Omental fat pad (tissue), 4 donors: ENCODE results near the gene ALDH1A1. TPM values are rescaled to one million over a fixed set of nuclear protein-coding genes. Genes with fewer than 3 reads are reported as not detected.

Experiments used
- ATAC-seq: fragments of 150-250 bp; one replicate; pipeline ENCODE4 v1.9.1; 2016; ENCODE audit warnings: mild to moderate bottlenecking, moderate library complexity; ENCODE audit not compliant: low FRiP score
- DNase-seq: peaks from one replicate; pipeline ENCODE4 v3.0.0-alpha.2; 2019; ENCODE audit warnings: low spot score
- total RNA-seq, 4 donors: library from RNA; depleted of rRNA; stranded (reverse); fragments of >200 nt; gene quantifications; one replicate each; pipeline ENCODE4 v1.1.0, GENCODE V29; 2016
- TF ChIP-seq, protein P1 (sequence below), 3 donors: fragments of 450-650 bp; IDR thresholded peaks; one replicate each; pipeline ENCODE4 v1.5.1; 2016 to 2017; ENCODE audit warnings: antibody characterized with exemption in 3 of 3, mild to moderate bottlenecking in 3 of 3, moderate library complexity in 2 of 3

The ALDH1A1 gene
- total RNA-seq, 4 donors from 2014 or later = 119 to 151 (median 138) TPM

DNA sequence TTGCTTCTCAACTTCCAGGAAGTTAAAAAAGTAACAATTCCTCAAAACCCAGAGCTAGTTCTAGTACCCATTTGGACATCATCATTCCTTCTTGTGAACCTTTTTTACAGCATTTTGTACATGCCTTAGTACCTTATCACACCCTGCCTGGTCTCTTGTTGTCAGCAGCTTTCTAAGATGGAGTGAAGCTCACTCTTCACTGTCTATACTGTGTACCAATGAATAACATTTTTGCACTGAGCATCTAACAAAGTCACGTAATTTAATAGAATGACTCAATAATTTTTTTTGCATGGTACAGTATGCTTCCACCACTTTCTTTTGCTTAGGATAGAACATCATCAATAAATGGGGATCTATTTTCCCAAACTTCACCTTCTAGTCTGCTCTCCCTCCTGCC, 29.8 kb downstream of the ALDH1A1 start:
- DNase-seq (no peak), ATAC-seq (no peak)
- TF ChIP-seq, protein P1, sequence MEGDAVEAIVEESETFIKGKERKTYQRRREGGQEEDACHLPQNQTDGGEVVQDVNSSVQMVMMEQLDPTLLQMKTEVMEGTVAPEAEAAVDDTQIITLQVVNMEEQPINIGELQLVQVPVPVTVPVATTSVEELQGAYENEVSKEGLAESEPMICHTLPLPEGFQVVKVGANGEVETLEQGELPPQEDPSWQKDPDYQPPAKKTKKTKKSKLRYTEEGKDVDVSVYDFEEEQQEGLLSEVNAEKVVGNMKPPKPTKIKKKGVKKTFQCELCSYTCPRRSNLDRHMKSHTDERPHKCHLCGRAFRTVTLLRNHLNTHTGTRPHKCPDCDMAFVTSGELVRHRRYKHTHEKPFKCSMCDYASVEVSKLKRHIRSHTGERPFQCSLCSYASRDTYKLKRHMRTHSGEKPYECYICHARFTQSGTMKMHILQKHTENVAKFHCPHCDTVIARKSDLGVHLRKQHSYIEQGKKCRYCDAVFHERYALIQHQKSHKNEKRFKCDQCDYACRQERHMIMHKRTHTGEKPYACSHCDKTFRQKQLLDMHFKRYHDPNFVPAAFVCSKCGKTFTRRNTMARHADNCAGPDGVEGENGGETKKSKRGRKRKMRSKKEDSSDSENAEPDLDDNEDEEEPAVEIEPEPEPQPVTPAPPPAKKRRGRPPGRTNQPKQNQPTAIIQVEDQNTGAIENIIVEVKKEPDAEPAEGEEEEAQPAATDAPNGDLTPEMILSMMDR (IDR thresholded peaks at IDR 0.05) = no peak

GRCh38 chr9:72921888-72922654, 30.8 kb downstream of the ALDH1A1 start:
- TF ChIP-seq, protein P1 (IDR thresholded peaks at IDR 0.05) = no peak
- ATAC-seq (no peak), DNase-seq (no peak)

DNA sequence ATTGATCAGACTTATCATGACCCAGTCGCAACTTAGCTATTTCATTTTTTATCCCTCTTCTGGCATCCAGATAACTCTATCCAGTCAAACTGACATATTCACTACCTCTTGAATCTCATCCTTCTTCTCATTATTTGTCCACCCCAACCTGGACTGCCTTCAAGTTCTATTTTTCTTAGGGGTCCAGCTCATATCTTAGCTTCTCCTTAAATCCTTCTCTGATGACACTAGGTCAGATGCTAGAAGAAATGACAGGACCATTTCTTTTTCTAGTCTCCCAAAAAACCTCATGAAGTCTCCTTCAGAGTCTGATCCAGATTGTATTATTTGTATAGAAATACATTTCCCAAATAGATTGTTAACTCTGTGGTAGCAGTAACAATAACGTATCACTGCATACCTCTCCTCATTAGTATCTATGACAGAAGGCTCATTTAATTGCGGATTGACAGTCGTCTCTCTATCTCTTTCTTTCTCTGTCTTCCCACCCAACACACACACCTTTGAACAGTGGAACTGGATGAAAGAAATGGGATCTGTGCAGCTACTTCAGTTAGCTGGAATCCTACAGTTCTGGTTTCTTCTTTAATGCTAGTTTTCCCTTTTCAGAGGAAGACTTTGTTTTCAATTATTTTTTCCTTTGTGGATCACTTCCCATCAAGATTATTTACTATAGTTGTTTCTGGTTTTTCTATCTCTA, 33.5 kb downstream of the ALDH1A1 start:
- ATAC-seq (no peak), DNase-seq (no peak)
- TF ChIP-seq, protein P1 (IDR thresholded peaks at IDR 0.05) = no peak

DNA sequence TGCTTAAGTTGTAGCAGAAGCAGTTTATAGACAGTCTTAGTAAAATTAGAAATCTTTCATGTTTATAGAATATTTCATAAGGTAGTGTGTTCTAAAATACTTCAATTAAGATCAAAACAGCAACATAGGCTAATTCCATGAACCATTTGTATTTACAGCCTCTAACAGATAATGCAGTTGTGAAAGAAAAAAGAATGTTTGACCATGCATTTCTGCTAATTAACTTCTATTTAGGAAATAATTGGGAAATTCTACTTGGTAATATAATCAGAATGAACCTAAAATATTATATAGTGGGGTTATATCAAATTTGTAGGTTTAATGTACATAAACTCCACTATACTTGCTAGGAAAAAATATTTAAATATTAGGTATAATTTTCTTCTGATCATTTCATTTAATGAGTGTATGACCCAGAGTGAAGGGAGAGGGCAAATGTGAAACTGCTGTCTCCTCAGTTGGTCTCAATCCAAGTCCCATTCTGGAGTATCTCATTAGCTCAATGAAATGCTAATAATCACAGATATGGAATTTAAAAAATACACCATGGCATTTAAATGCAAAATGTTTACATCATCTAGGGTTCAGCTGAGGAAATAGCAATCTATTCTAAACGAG, 34.9 kb downstream of the ALDH1A1 start:
- TF ChIP-seq, protein P1 (IDR thresholded peaks at IDR 0.05) = no peak
- DNase-seq (no peak), ATAC-seq (no peak)

GRCh38 chr9:72915659-72916058, 37.2 kb downstream of the ALDH1A1 start:
- TF ChIP-seq, protein P1 (IDR thresholded peaks at IDR 0.05) = no peak
- ATAC-seq (no peak), DNase-seq (no peak)

DNA sequence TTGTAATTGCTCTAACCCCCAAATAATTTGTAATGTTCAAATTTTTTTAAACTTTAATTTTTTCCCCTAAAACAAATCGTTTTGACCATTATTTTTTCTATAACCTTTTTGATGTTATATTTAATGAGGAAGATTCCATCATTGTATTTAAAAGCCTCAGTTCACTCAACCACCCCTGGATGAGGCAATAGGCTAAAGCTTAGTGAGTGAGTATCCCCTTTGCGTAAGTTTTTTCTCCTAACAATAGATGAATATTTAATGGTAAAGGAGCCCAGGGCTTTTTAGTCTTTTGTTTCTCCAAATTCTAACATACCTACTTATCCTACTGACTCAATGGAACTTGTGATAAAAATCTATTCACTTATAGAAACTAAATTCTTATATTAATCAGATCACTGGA, 38.1 kb downstream of the ALDH1A1 start:
- no peak for ATAC-seq
- no peak for DNase-seq
- TF ChIP-seq, protein P1 (IDR thresholded peaks at IDR 0.05) = no peak
